NT2/D1 (cell line): ENCODE results near the gene FMN2.

ENCODE experiments used
- DNase-seq: peaks from one replicate; pipeline ENCODE4 v3.0.0-alpha.2; 2011; ENCODE audit warnings: low read depth, low spot score
- H3K27me3 ChIP-seq: 2 replicates; pipeline ENCODE4 v1.6.0; 2011; ENCODE audit warnings: mild to moderate bottlenecking; ENCODE audit not compliant: insufficient read length, insufficient read depth
- H3K36me3 ChIP-seq: 2 replicates; pipeline ENCODE4 v1.6.1; 2011; ENCODE audit warnings: mild to moderate bottlenecking, low read length, mixed read lengths; ENCODE audit not compliant: insufficient read depth, insufficient read length
- H3K4me1 ChIP-seq: 2 replicates; pipeline ENCODE4 v1.5.1; 2011; ENCODE audit not compliant: insufficient read depth, insufficient read length
- H3K4me3 ChIP-seq: 2 replicates; pipeline ENCODE4 v1.5.1; 2011; ENCODE audit warnings: low read depth; ENCODE audit not compliant: insufficient read length
- H3K9ac ChIP-seq: 2 replicates; pipeline ENCODE4 v1.6.0; 2011; ENCODE audit warnings: low read depth; ENCODE audit not compliant: insufficient read length
- H3K9me3 ChIP-seq: 2 replicates; pipeline ENCODE4 v1.5.1; 2011; ENCODE audit warnings: mild to moderate bottlenecking, low read length; ENCODE audit not compliant: insufficient read depth
- SUZ12 ChIP-seq: IDR thresholded peaks from 2 replicates; pipeline ENCODE4 v1.6.1; 2011; ENCODE audit not compliant: insufficient read length, insufficient read depth; ENCODE audit errors: extremely low read depth
- YY1 ChIP-seq: IDR thresholded peaks from 2 replicates; pipeline ENCODE4 v1.6.1; 2011; ENCODE audit not compliant: insufficient read length, insufficient read depth
- ZNF274 ChIP-seq: IDR thresholded peaks from 2 replicates; pipeline ENCODE4 v1.6.1; 2011; ENCODE audit warnings: mild to moderate bottlenecking, low read depth, low read length

FMN2 gene

DNA sequence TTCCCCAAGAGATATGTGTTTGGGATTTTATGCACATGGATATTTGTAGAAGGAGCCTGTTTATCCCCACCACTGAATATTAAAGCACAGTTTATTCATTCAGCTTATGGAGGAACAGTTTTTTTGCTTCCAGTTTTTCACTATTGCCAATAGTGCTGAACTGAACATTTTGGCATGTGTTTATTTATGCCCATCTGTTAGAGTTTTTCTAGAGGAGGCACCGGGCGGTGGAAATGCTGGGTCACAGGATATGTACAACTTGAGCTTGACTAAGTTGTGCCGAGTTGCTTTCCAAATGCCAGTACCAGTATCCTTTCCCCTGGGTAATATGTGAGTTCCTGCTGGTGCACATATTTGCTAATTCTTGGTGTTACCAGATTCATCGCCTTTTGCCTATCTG, 409.0 kb downstream of the FMN2 start:
- Histone ChIP-seq H3K36me3 (no peaks in the 10 kb centered on the region), H3K4me1 (no peaks in the 10 kb centered on the region), H3K9me3 (peaks cover 5% of the 10 kb centered on the region; the same call in 1 of the 2 replicates), H3K27me3 (no peaks in the 10 kb centered on the region), H3K4me3 (no peak overlapping the region), H3K9ac (no peak overlapping the region)
- DNase-seq: no peak
- TF ChIP-seq YY1 (no peak), ZNF274 (no peak), SUZ12 (no peak)

DNA sequence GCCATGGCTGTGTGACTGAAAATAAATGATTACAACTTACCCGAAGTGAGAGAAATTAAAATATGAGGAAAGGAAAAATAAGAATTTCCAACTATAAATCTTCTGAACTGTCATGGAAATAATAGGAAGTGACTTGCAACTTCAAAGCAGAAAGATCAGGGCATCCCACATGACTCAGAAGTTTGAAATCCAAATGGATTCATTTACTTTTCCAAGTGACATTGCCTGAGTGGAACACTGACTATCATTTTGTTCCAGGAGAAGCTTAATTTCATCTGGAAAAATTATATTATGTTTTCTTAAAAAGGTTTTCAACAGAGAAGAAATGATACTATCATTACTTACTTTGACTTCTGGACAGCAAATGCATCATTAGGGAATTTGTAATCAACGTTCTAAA, 409.4 kb downstream of the FMN2 start:
- Histone ChIP-seq H3K4me3 (no peak overlapping the region), H3K36me3 (no peaks in the 10 kb centered on the region), H3K4me1 (no peaks in the 10 kb centered on the region), H3K9ac (no peak overlapping the region), H3K9me3 (peaks cover 5% of the 10 kb centered on the region; the same call in 1 of the 2 replicates), H3K27me3 (no peaks in the 10 kb centered on the region)
- TF ChIP-seq ZNF274 (no peak), YY1 (no peak), SUZ12 (no peak)
- DNase-seq: no peak

DNA sequence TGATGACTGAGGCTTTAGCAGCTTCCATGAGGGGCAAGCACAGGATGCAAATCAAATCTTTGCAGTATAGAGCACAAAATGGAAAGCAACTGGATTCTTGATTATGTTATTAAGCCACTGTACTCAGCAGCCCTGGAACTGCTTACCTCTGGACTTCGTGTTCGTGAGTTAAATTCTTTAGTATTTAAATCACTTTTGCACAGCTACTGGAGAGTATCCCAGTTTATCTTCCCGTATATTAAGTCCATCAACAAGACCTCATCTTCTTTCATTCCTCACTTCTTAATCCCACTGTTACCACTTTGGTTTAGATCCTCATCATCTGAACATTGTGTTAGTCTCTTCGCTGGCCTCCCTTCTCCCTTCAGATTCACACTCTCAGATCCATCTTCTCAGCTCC, 411.4 kb downstream of the FMN2 start:
- Histone ChIP-seq H3K9me3 (0 out of 2 replicates have a peak, but pooled peaks cover 5% of the 10 kb centered on the region), H3K4me3 (no peak overlapping the region), H3K4me1 (no peaks in the 10 kb centered on the region), H3K36me3 (no peaks in the 10 kb centered on the region), H3K27me3 (no peaks in the 10 kb centered on the region), H3K9ac (no peak overlapping the region)
- TF ChIP-seq SUZ12: no peak
- TF ChIP-seq ZNF274: no peak
- TF ChIP-seq YY1: no peak
- no peak for DNase-seq

DNA sequence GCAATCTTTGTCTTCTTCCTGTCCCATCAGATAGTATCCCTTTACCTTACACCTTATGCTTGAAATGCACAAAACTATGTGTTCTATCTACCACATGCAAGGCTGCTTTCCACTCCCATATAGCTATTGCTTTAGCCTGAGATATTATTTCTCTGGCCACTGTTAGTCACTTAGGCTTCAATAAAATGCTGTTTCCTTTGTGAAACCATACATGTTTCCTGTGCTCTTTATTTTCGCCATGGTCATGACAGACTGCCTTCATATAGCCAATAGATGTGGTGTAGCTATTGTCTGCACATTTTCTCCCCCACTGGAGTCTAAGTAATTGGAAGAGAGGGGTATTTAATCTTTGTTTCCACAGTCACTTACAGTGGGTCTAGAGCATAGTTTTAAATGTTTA, 411.9 kb downstream of the FMN2 start:
- H3K4me1 ChIP-seq: no peaks in the 10 kb centered on the region
- H3K27me3 ChIP-seq: no peaks in the 10 kb centered on the region
- 0 out of 2 replicates have a peak, but pooled peaks cover 5% of the 10 kb centered on the region for H3K9me3 ChIP-seq
- DNase-seq: no peak
- no peak overlapping the region for H3K4me3 ChIP-seq
- no peak overlapping the region for H3K9ac ChIP-seq
- no peaks in the 10 kb centered on the region for H3K36me3 ChIP-seq
- TF ChIP-seq YY1 (no peak), SUZ12 (no peak), ZNF274 (no peak)

DNA sequence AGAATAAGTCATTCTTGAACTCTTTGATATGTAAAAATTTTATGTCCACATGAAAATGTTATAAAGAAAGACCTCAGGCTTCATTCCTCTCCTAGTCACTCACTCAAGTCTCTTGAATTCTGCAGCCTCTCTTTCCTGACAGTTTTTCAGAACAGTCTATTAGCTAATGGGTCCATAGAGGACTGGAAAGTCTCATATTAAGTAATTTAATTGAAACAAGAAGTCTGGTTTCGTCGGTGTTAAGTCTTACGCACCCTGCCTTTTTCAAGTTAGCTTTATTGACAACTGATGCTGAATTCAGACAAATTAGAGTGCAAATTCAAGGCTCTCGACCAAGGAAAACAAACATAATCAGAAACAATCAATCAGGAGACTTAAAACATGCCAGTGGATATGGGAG, 414.5 kb downstream of the FMN2 start:
- Histone ChIP-seq H3K4me3 (no peak overlapping the region), H3K27me3 (no peaks in the 10 kb centered on the region), H3K9me3 (0 out of 2 replicates have a peak, but pooled peaks cover 5% of the 10 kb centered on the region), H3K4me1 (no peaks in the 10 kb centered on the region), H3K36me3 (no peaks in the 10 kb centered on the region), H3K9ac (no peak overlapping the region)
- TF ChIP-seq SUZ12 (no peak), ZNF274 (no peak), YY1 (no peak)
- DNase-seq: no peak

DNA sequence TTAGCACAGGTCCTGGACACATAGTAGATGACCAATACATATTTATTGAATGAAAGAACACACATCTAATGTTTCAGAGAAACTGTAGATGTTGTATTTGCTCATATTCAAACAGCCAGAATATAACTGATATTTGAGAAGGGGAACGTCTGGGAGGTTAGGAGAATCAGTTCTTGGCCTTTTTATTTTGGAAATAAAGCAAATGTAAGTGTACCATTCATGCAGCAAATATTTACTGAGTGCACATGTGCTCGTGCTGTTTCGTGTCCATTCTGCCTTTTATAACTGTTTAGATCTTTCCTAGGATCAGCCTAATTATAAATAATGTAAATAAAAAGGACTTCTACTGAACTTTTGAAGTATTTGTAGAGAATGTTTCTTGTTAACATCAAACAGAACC, 416.5 kb downstream of the FMN2 start:
- TF ChIP-seq ZNF274: no peak
- no peak for TF ChIP-seq YY1
- no peak for TF ChIP-seq SUZ12
- H3K27me3 ChIP-seq: no peaks in the 10 kb centered on the region
- H3K36me3 ChIP-seq: no peaks in the 10 kb centered on the region
- H3K4me3 ChIP-seq: no peak overlapping the region
- 0 out of 2 replicates have a peak, but pooled peaks cover 5% of the 10 kb centered on the region for H3K9me3 ChIP-seq
- no peak for DNase-seq
- no peak overlapping the region for H3K9ac ChIP-seq
- H3K4me1 ChIP-seq: no peaks in the 10 kb centered on the region

DNA sequence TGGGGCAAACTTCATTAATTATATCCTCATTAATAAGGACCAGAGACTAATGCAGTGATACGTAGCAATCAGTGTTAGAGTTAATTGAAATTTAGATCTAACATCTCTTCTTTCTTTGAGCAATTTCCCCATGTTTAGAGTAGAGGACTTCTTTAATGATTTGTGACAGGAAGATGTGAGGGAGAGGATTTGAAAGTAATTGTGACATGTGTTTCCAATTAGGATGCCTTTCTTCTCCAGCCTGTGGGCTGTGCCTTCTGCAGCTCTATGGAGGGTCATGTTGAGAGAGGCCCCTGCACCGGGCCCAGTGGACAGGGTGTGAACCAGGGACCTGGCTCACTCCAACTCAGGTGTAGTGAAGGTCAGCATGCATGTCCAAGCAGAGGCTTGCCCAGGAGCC, 417.3 kb downstream of the FMN2 start:
- Histone ChIP-seq H3K9ac (no peak overlapping the region), H3K27me3 (no peaks in the 10 kb centered on the region), H3K4me1 (no peaks in the 10 kb centered on the region), H3K36me3 (no peaks in the 10 kb centered on the region), H3K4me3 (no peak overlapping the region), H3K9me3 (0 out of 2 replicates have a peak, but pooled peaks cover 5% of the 10 kb centered on the region)
- DNase-seq: no peak
- no peak for TF ChIP-seq SUZ12

DNA sequence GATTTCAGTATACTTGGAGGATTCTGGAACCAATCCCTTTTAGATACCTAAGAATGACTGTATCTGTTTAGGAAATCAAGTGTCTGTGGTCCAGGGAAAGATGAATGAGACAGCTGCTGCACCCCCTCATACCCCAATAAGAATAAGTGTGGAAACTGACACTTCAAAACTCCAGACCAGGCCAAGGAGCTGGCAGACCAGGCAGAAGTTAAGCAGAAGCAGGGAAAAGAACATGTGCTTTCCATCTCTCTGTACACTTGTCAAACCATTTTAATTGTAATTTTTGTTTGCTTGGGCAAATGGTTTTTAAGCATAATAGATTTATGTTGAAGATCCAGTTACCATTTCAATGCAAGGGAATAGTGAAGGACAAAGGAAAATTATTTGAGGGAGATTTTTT, 420.1 kb downstream of the FMN2 start:
- no peaks in the 10 kb centered on the region for H3K27me3 ChIP-seq
- H3K9ac ChIP-seq: no peak overlapping the region
- H3K9me3 ChIP-seq: no peaks in the 10 kb centered on the region
- TF ChIP-seq SUZ12 (no peak), ZNF274 (no peak), YY1 (no peak)
- no peak overlapping the region for H3K4me3 ChIP-seq
- no peaks in the 10 kb centered on the region for H3K36me3 ChIP-seq
- H3K4me1 ChIP-seq: no peaks in the 10 kb centered on the region
- no peak for DNase-seq
